HepG2 (cell line): ENCODE data around the gene KRT14. TPM values are rescaled to one million over a fixed set of nuclear protein-coding genes. Genes with fewer than 3 reads are reported as not detected.
"Not testable (repeated sequence)": the region's sequence is repeated elsewhere in the genome, so short reads cannot be mapped to it uniquely, and the experiment has no call there.

Source experiments
- ATAC-seq: fragments of 200-7000 bp; cut with Tn5 transposase; 3 replicates; pipeline ENCODE4 v1.9.1; 2020; ENCODE audit warnings: mild to moderate bottlenecking, moderate library complexity
- BruUV-seq: library from RNA; stranded (reverse); fragments of 400-500 nt; replicated peaks from 2 replicates; lab custom pipeline; 2021; lab: Mats Ljungman, UMichigan
- CTCF ChIA-PET: fragments of 300-600 bp; formaldehyde crosslinking; extraction: SDS; loops from one replicate; lab custom pipeline; 2021; ENCODE audit warnings: low total read pairs, inconsistent platforms, low intra/inter-chr PET ratio; lab: Yijun Ruan, JAX
- POLR2A ChIA-PET: fragments of 350-600 bp; sonication (Branson Sonifier 250); formaldehyde crosslinking; loops from one replicate; lab custom pipeline; 2020; ENCODE audit warnings: antibody characterized with exemption, inconsistent platforms; lab: Yijun Ruan, JAX
- DNase-seq: peaks from one replicate; pipeline ENCODE4 v3.0.0-alpha.2; 2015; ENCODE audit warnings: low spot score
- FAIRE-seq: peaks from 3 replicates; lab custom pipeline; 2011; peaks lifted over from hg19 to GRCh38; lab: Jason Lieb, UNC
- H2AFZ ChIP-seq: one replicate; pipeline ENCODE4 v1.6.1; 2011; ENCODE audit warnings: low read length, inconsistent platforms
- H3K27ac ChIP-seq: fragments of 300-600 bp; 3 replicates; pipeline ENCODE4 v1.8.0; 2011; ENCODE audit warnings: mixed run types, mild to moderate bottlenecking, mixed read lengths, low read length, inconsistent platforms; ENCODE audit not compliant: insufficient read depth; ENCODE audit errors: extremely low read length
- H3K27me3 ChIP-seq, 2 experiments: fragments of 200-600 bp in 1 of 2; 2 replicates in 1 of 2; 3 replicates in 1 of 2; pipeline versions ENCODE4 v1.6.0 to v1.8.0; 2011; ENCODE audit warnings: low read length in 2 of 2, mild to moderate bottlenecking in 2 of 2, moderate library complexity in 2 of 2, inconsistent platforms in 1 of 2; ENCODE audit not compliant: insufficient read depth in 2 of 2, control insufficient read depth in 1 of 2
- H3K36me3 ChIP-seq, 2 experiments: fragments of 200-600 bp in 1 of 2; replicated peaks in 1 of 2; 2 replicates in 1 of 2; 3 replicates in 1 of 2; pipeline versions ENCODE4 v1.5.1 to v1.8.0; 2011; ENCODE audit warnings: low read length in 2 of 2, inconsistent platforms in 1 of 2; ENCODE audit not compliant: insufficient read depth in 2 of 2, control insufficient read depth in 1 of 2
- H3K4me1 ChIP-seq: 2 replicates; pipeline ENCODE4 v1.5.1; 2012; ENCODE audit warnings: low read length, inconsistent platforms; ENCODE audit not compliant: insufficient read depth
- H3K4me2 ChIP-seq: 2 replicates; pipeline ENCODE4 v1.6.0; 2011; ENCODE audit warnings: low read depth, low read length, inconsistent platforms
- H3K4me3 ChIP-seq, 3 experiments: fragments of 200-600 bp in 1 of 3; sonication (generic), shearing (Covaris generic) in 1 of 3; replicated peaks in 1 of 3; 2 replicates each; pipeline ENCODE4 v1.5.1; 2011 to 2016; ENCODE audit warnings: low read length in 3 of 3, inconsistent platforms in 2 of 3, low read depth in 2 of 3, mild to moderate bottlenecking in 2 of 3, control low read depth in 1 of 3, mixed read lengths in 1 of 3; ENCODE audit not compliant: insufficient read depth in 1 of 3
- H3K79me2 ChIP-seq: one replicate; pipeline ENCODE4 v1.6.1; 2011; ENCODE audit warnings: low read length, inconsistent platforms; ENCODE audit not compliant: insufficient read depth
- H3K9ac ChIP-seq: 2 replicates; pipeline ENCODE4 v1.6.0; 2011; ENCODE audit warnings: mild to moderate bottlenecking, low read depth, low read length, inconsistent platforms; ENCODE audit not compliant: insufficient read depth
- H3K9me3 ChIP-seq: 2 replicates; pipeline ENCODE4 v1.5.1; 2012; ENCODE audit warnings: mild to moderate bottlenecking, low read length
- H4K20me1 ChIP-seq: 2 replicates; pipeline ENCODE4 v1.6.0; 2011; ENCODE audit warnings: inconsistent platforms, mild to moderate bottlenecking, low read length, moderate library complexity; ENCODE audit not compliant: insufficient read depth
- STAG1 ChIP-seq: sonication (generic); formaldehyde crosslinking; IDR thresholded peaks from 2 replicates; pipeline ENCODE4 v1.4.0; 2020; ENCODE audit warnings: missing genetic modification reagents
- ZFP1 ChIP-seq: IDR thresholded peaks from 2 replicates; pipeline ENCODE4 v1.6.1; 2016
- WGBS: methylation state at CpG from one replicate; pipeline ENCODE4 v1.1.6; 2017; ENCODE audit warnings: low lambda C conversion rate; 5-methylcytosine and 5-hydroxymethylcytosine counted together
- in situ Hi-C: cut with HindIII; loops from 2 replicates; pipeline ENCODE4 v1.10.0; 2017; ENCODE audit warnings: low pct_unique_long_range_greater_than_20kb; ENCODE audit not compliant: extremely low pct_ligation_motif_present
- intact Hi-C: fragments of 100-400 bp; cut with micrococcal nuclease; formaldehyde crosslinking; loops from one replicate; pipeline ENCODE4 v1.10.0; 2022; ENCODE audit not compliant: unreplicated experiment
- polyA plus RNA-seq, 8 experiments: library from polyadenylated mRNA; depleted of rRNA in 3 of 8; stranded (reverse) in 7 of 8; unstranded in 1 of 8; fragments of >200 nt; fragmentation: Illumina TruSeq in 4 of 8; extraction: Trizol in 4 of 8; gene quantifications; 2 replicates each; pipeline versions ENCODE4 v1.2.1 to v1.2.3, GENCODE V29; 2011 to 2016; ENCODE audit warnings: low read depth in 4 of 8, missing spikeins in 1 of 8, mixed read lengths in 1 of 8; ENCODE audit not compliant: insufficient read depth in 1 of 8
- total RNA-seq, 5 experiments: library from RNA; depleted of rRNA; stranded (reverse); fragments of >200 nt; fragmentation: Illumina TruSeq; extraction: Trizol; gene quantifications; 2 replicates each; pipeline ENCODE4 v1.2.3, GENCODE V29; 2016; ENCODE audit warnings: low read depth in 1 of 5
- TF ChIP-seq, protein P1 (sequence below): sonication (generic); formaldehyde crosslinking; IDR thresholded peaks from 2 replicates; pipeline ENCODE4 v1.5.0; 2020; ENCODE audit warnings: mild to moderate bottlenecking, missing genetic modification reagents, moderate library complexity

The KRT14 gene
- total and polyA plus RNA-seq, 2 of the 13 experiments (the other 11 are each of a cell fraction or from before 2014, with no cell fraction given), result 0.09 TPM; not detected in 1

DNA sequence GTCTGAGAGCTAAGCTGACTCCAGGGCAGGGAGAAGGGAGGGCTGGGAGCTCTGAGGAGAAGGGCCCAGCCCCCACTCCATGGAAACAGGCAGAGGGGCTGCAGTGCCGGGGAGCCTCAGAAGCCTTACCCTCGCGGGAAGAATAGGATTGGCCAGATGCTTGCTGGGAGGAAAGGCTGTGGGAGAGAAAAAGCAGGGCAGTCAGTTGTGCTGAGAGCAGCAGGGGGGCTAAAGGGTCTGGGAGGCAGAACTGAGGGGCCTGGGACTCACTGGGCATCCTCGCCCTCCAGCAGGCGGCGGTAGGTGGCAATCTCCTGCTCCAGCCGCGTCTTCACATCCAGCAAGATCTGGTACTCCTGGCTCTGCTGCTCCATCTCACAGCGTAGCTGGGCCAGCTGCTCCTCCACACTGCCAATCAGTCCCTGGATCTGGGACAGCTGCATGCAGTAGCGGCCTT, 23.4 kb upstream of the KRT14 start:
- H3K27ac ChIP-seq, H3K4me1 ChIP-seq, DNase-seq, H4K20me1 ChIP-seq, H2AFZ ChIP-seq, POLR2A ChIA-PET, H3K36me3 ChIP-seq, in situ Hi-C loops, H3K4me3 ChIP-seq, H3K79me2 ChIP-seq, H3K4me2 ChIP-seq, FAIRE-seq, H3K9ac ChIP-seq, BruUV-seq, intact Hi-C loops: not testable (repeated sequence)
- TF ChIP-seq, protein P1, sequence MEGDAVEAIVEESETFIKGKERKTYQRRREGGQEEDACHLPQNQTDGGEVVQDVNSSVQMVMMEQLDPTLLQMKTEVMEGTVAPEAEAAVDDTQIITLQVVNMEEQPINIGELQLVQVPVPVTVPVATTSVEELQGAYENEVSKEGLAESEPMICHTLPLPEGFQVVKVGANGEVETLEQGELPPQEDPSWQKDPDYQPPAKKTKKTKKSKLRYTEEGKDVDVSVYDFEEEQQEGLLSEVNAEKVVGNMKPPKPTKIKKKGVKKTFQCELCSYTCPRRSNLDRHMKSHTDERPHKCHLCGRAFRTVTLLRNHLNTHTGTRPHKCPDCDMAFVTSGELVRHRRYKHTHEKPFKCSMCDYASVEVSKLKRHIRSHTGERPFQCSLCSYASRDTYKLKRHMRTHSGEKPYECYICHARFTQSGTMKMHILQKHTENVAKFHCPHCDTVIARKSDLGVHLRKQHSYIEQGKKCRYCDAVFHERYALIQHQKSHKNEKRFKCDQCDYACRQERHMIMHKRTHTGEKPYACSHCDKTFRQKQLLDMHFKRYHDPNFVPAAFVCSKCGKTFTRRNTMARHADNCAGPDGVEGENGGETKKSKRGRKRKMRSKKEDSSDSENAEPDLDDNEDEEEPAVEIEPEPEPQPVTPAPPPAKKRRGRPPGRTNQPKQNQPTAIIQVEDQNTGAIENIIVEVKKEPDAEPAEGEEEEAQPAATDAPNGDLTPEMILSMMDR (CRISPR knock-in tag), result peak; percentile 55
- peak; percentile 35 for TF ChIP-seq STAG1 (CRISPR knock-in tag)
- Histone ChIP-seq H3K27me3 (peaks cover 0 to 40% of the 10 kb centered on the region in 2 experiments; a peak in 3 of 5 replicates), H3K9me3 (peaks cover 16% of the 10 kb centered on the region)
- 1% methylated on average over 10 of the region's 10 CpGs for WGBS
- peak; percentile 73 for ATAC-seq
- CTCF ChIA-PET, result interaction anchor here (1.2 to 2.6 kb wide), 2 partner anchors 37 to 53 kb away, joined by 4 to 10 read pairs; no protein-coding TSS in a partner anchor

DNA sequence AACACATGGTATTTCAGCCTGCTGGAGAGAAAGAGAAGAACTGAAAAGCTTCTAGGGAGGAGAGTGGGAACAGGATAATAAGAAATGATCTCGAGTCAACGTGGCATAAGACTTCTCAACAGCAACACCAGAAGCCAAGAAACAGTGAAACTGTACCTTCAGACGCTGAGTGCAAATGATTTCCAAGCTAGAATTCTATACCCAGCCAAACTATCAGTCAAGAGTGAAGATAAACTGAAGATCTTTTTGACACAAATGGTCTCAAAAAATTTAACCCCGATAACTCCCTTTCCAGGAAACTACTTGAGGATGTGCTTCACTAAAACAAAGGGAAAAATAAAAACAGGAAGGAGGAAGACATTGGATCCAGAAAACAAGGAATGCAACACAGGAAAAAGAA, 20.2 kb upstream of the KRT14 start:
- BruUV-seq, CTCF ChIA-PET, H3K36me3 ChIP-seq, in situ Hi-C loops, intact Hi-C loops, ATAC-seq, POLR2A ChIA-PET, H3K4me2 ChIP-seq, H3K4me1 ChIP-seq, H4K20me1 ChIP-seq, H3K4me3 ChIP-seq, H3K27ac ChIP-seq, H3K9ac ChIP-seq, H2AFZ ChIP-seq, FAIRE-seq, H3K79me2 ChIP-seq, DNase-seq: not testable (repeated sequence)
- Histone ChIP-seq H3K9me3 (peaks cover 16% of the 10 kb centered on the region), H3K27me3 (peaks cover 0 to 16% of the 10 kb centered on the region in 2 experiments; a peak in 3 of 5 replicates)
- TF ChIP-seq ZFP1, result peak; percentile 98
- 6% methylated on average over 4 of the region's 4 CpGs for WGBS
